ENCODE results near the gene ALB. TPM values are rescaled to one million over a fixed set of nuclear protein-coding genes. Genes with fewer than 3 reads are reported as not detected.

ALB gene
- total RNA-seq, 1 experiment from 2014 or later: not detected

DNA sequence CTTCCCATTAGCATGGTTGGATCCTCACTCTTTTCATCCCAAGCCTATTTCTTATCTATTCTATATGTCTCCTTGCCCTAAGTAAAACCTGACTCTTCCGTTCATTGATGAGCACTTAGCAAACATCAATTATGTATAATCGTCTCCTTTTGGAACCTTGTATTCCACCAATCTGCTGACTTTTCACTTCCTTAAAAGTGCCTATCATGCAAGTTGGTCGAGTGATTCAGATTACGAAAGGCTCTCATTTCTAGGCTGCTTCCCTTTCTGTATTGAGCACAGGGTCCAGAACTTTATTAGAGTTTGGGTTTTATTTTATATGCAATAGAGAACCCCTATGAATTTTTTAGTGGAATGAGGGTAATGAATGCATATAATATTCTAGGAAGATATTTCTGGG, 27.1 kb upstream of the ALB start:
- BruUV-seq (replicated peaks): no TSS peak
- TF ChIP-seq CTCF (IDR thresholded peaks at IDR 0.05; ENCODE audit: unreplicated experiment): no peak
- Mint-ChIP-seq H3K27ac (ENCODE audit: unreplicated experiment) (no peak overlapping the region), H3K27me3 (ENCODE audit: unreplicated experiment) (no peaks in the 10 kb centered on the region), H3K9me3 (ENCODE audit: low read depth, unreplicated experiment) (no peaks in the 10 kb centered on the region), H3K4me1 (ENCODE audit: low read depth, unreplicated experiment) (no peaks in the 10 kb centered on the region), H3K4me3 (ENCODE audit: low read depth, unreplicated experiment) (no peak overlapping the region), H3K36me3 (ENCODE audit: insufficient read depth, unreplicated experiment) (no peaks in the 10 kb centered on the region)
- CTCF ChIA-PET: no interaction called here
- no peak for DNase-seq
- intact Hi-C loops (cut with micrococcal nuclease; ENCODE audit: unreplicated experiment): no loop called here

- CTCF ChIA-PET: no interaction called here
- no peaks in the 10 kb centered on the region for H3K4me1 Mint-ChIP-seq (ENCODE audit: low read depth, unreplicated experiment)
- intact Hi-C loops (cut with micrococcal nuclease; ENCODE audit: unreplicated experiment): no loop called here
- no peak overlapping the region for H3K4me3 Mint-ChIP-seq (ENCODE audit: low read depth, unreplicated experiment)
- BruUV-seq (replicated peaks): no TSS peak
- no peaks in the 10 kb centered on the region for H3K27me3 Mint-ChIP-seq (ENCODE audit: unreplicated experiment)
- H3K9me3 Mint-ChIP-seq (ENCODE audit: low read depth, unreplicated experiment): no peaks in the 10 kb centered on the region
- TF ChIP-seq CTCF (IDR thresholded peaks at IDR 0.05; ENCODE audit: unreplicated experiment): no peak
- no peak overlapping the region for H3K27ac Mint-ChIP-seq (ENCODE audit: unreplicated experiment)
- no peaks in the 10 kb centered on the region for H3K36me3 Mint-ChIP-seq (ENCODE audit: insufficient read depth, unreplicated experiment)
- no peak for DNase-seq
Measured at GRCh38 chr4:73378887-73379286, 25.2 kb upstream of the ALB start.

DNA sequence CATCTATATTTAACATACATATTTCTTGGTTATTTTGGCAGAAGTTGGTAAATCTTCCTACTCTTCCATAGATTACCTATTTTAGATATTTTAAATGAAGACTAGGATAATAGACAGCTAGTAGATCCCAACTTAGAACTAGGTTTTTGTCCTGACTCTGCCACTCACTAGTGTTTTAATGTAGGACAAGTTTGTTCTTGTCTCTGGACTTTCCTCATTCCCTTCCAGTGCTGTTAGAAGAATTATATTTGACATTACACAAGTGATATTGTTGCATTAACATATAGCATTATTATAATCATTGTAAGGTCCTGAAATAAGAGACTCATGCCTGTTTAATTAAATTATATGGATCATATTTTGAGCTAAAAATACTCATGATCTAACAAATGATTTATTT, 24.1 kb upstream of the ALB start:
- BruUV-seq (replicated peaks): no TSS peak
- no peak overlapping the region for H3K27ac Mint-ChIP-seq (ENCODE audit: unreplicated experiment)
- DNase-seq: no peak
- no peaks in the 10 kb centered on the region for H3K9me3 Mint-ChIP-seq (ENCODE audit: low read depth, unreplicated experiment)
- CTCF ChIA-PET: interaction anchor here (0.6 kb wide), 1 partner anchor 87 kb away, joined by 3 read pairs; no protein-coding TSS in a partner anchor
- no peak overlapping the region for H3K4me3 Mint-ChIP-seq (ENCODE audit: low read depth, unreplicated experiment)
- no peaks in the 10 kb centered on the region for H3K4me1 Mint-ChIP-seq (ENCODE audit: low read depth, unreplicated experiment)
- H3K27me3 Mint-ChIP-seq (ENCODE audit: unreplicated experiment): no peaks in the 10 kb centered on the region
- no peak for TF ChIP-seq CTCF (IDR thresholded peaks at IDR 0.05; ENCODE audit: unreplicated experiment)
- no peaks in the 10 kb centered on the region for H3K36me3 Mint-ChIP-seq (ENCODE audit: insufficient read depth, unreplicated experiment)
- intact Hi-C loops (cut with micrococcal nuclease; ENCODE audit: unreplicated experiment): no loop called here

GRCh38 chr4:73381214-73381613, 22.9 kb upstream of the ALB start:
- Mint-ChIP-seq H3K4me1 (ENCODE audit: low read depth, unreplicated experiment) (no peaks in the 10 kb centered on the region), H3K4me3 (ENCODE audit: low read depth, unreplicated experiment) (no peak overlapping the region), H3K9me3 (ENCODE audit: low read depth, unreplicated experiment) (peaks cover 2% of the 10 kb centered on the region), H3K36me3 (ENCODE audit: insufficient read depth, unreplicated experiment) (no peaks in the 10 kb centered on the region), H3K27ac (ENCODE audit: unreplicated experiment) (no peak overlapping the region), H3K27me3 (ENCODE audit: unreplicated experiment) (no peaks in the 10 kb centered on the region)
- no peak for TF ChIP-seq CTCF (IDR thresholded peaks at IDR 0.05; ENCODE audit: unreplicated experiment)
- no TSS peak for BruUV-seq (replicated peaks)
- no peak for DNase-seq
- intact Hi-C loops (cut with micrococcal nuclease; ENCODE audit: unreplicated experiment): no loop called here
- CTCF ChIA-PET: no interaction called here

DNA sequence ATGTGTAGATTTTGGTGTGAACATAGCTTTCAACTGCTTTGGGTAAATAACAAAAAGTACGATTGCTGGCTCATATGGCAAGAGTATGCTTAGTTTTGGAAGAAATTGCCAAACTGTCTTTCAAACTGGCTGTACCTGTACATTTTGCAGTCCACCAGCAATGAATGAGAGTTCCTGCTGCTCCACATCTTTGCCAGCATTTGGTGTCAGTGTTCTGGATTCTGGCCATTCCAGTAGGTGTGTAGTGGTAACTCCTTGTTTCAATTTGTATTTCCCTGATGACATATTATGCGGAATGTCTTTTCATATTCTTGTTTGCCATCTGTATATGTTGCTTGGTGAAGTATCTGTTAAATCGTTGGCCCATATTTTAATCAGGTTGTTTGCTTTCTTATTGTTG, 20.6 kb upstream of the ALB start:
- no peak overlapping the region for H3K27ac Mint-ChIP-seq (ENCODE audit: unreplicated experiment)
- CTCF ChIA-PET: no interaction called here
- no peaks in the 10 kb centered on the region for H3K27me3 Mint-ChIP-seq (ENCODE audit: unreplicated experiment)
- H3K4me1 Mint-ChIP-seq (ENCODE audit: low read depth, unreplicated experiment): no peaks in the 10 kb centered on the region
- intact Hi-C loops (cut with micrococcal nuclease; ENCODE audit: unreplicated experiment): no loop called here
- BruUV-seq (replicated peaks): no TSS peak
- H3K4me3 Mint-ChIP-seq (ENCODE audit: low read depth, unreplicated experiment): no peak overlapping the region
- H3K9me3 Mint-ChIP-seq (ENCODE audit: low read depth, unreplicated experiment): peaks cover 2% of the 10 kb centered on the region
- no peak for DNase-seq
- no peaks in the 10 kb centered on the region for H3K36me3 Mint-ChIP-seq (ENCODE audit: insufficient read depth, unreplicated experiment)
- no peak for TF ChIP-seq CTCF (IDR thresholded peaks at IDR 0.05; ENCODE audit: unreplicated experiment)

Measured in Calu3 (cell line).